ENCODE results near the gene MDFI.

Gene MDFI

DNA sequence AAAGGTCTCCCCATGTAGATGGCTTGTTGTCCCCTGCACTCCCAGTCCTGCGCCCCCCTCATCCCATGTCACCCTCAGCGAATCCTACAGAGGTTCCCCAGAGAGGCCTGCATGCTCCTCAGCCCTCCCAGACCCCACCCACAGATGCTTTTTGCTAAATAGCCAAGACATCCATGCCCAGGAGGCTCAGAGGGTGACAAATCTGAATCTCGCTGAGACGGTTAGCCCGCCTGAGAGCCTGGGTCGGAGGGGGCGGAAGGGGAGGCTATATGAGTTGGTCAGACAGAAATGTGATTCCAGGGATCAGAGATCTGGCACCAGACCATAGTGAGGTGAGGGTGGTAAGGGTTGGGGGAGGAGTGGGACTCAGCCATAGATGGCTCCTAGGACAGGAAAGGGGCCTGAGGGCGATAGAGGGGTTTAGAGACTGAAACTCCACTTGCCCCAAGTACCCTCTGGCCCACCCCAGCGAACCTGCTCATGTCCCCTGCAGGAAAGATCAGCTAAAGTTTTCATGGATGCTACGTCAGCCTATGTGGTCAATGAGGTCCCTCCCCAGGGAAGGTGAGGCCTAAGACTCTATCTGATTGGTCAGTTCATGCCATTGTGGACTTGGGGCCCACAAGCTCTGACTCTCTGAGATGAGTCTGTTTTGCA lies 63.9 kb downstream of the MDFI start:
- TF ChIP-seq, protein P1, sequence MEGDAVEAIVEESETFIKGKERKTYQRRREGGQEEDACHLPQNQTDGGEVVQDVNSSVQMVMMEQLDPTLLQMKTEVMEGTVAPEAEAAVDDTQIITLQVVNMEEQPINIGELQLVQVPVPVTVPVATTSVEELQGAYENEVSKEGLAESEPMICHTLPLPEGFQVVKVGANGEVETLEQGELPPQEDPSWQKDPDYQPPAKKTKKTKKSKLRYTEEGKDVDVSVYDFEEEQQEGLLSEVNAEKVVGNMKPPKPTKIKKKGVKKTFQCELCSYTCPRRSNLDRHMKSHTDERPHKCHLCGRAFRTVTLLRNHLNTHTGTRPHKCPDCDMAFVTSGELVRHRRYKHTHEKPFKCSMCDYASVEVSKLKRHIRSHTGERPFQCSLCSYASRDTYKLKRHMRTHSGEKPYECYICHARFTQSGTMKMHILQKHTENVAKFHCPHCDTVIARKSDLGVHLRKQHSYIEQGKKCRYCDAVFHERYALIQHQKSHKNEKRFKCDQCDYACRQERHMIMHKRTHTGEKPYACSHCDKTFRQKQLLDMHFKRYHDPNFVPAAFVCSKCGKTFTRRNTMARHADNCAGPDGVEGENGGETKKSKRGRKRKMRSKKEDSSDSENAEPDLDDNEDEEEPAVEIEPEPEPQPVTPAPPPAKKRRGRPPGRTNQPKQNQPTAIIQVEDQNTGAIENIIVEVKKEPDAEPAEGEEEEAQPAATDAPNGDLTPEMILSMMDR (IDR thresholded peaks at IDR 0.05; ENCODE audit: low read length, missing control alignments), result no peak
- H3K4me3 ChIP-seq (replicated peaks; ENCODE audit: low read depth, low read length), result no peak overlapping the region
- DNase-seq (ENCODE audit: low read depth), result no peak

DNA sequence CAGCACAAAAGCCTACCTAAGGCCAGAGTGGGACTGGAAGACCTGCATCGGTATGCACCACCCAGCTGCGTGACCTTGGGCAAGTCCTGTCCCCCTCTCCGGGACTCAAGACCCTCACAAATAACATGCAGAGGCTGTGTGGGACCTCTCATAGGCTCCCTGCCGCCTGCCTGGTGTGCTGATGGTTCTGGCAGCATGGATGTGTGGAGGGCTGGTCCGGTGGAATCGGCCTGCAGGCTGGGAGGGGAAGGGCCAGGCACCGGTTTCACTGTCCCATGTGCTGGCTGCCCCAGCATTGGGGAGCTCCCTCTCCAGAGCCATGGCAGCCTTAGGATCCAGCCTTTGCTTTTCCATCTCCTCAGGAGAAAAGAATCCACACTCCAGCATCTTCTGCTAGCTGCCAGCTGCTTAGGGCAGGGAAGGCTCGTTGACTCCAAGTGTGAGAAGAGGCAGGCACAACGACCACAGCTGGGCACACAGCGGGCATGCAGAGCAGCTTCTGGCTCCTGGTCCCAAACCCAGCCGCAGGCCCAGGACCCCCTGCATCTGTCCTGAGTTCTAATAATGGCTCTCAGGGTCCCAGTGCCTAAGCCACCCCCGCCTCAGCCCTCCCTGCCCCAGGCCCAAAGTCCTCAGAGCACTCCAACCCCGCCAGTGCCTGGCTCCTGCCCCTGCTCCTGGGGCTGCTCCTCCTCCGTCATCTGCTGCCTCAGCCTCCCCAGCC lies 64.7 kb downstream of the MDFI start:
- no peak for DNase-seq (ENCODE audit: low read depth)
- no peak overlapping the region for H3K4me3 ChIP-seq (replicated peaks; ENCODE audit: low read depth, low read length)
- TF ChIP-seq, protein P1 (IDR thresholded peaks at IDR 0.05; ENCODE audit: low read length, missing control alignments), result no peak
